HCT116 (cell line): ENCODE measurements around the gene ARSG. TPM values are rescaled to one million over a fixed set of nuclear protein-coding genes. Genes with fewer than 3 reads are reported as not detected.

Source experiments
- ATAC-seq: fragments of 200-7000 bp; cut with Tn5 transposase; 2 replicates; pipeline ENCODE4 v1.9.1; 2020; ENCODE audit warnings: mild to moderate bottlenecking, moderate library complexity
- BruUV-seq: library from RNA; stranded (reverse); fragments of 400-500 nt; replicated peaks from 2 replicates; lab custom pipeline; 2021; lab: Mats Ljungman, UMichigan
- CTCF ChIA-PET: fragments of 300-600 bp; sonication (Branson Sonifier 250); formaldehyde crosslinking; loops from one replicate; lab custom pipeline; 2021; ENCODE audit warnings: antibody characterized with exemption; lab: Charles Lee
- POLR2A ChIA-PET: fragments of 300-600, 350-600 bp; sonication (Branson Sonifier 250); formaldehyde crosslinking; loops from one replicate; lab custom pipeline; 2021; ENCODE audit warnings: antibody characterized with exemption; lab: Charles Lee
- RAD21 ChIA-PET, 2 experiments: fragments of 300-600 bp; sonication (Branson Sonifier 250); formaldehyde crosslinking; loops; one replicate each; lab custom pipeline; 2023; ENCODE audit warnings: low total read pairs in 2 of 2; ENCODE audit not compliant: uncharacterized antibody in 2 of 2, unreplicated experiment in 2 of 2, low non-redundant PET in 1 of 2; lab: Charles Lee
- DNase-seq: peaks from one replicate; pipeline ENCODE4 v3.0.0-alpha.2; 2010; ENCODE audit warnings: low read depth, low spot score
- H2AFZ ChIP-seq: fragments of 200-600 bp; shearing (Covaris generic), sonication (generic); 2 replicates; pipeline ENCODE4 v1.6.1; 2017; ENCODE audit warnings: low read depth, mixed run types, mixed read lengths, antibody characterized with exemption, low read length; ENCODE audit not compliant: poor library complexity, severe bottlenecking
- H3K27ac ChIP-seq: 2 replicates; pipeline ENCODE4 v1.5.1; 2012; ENCODE audit warnings: low read depth, low read length
- H3K27me3 ChIP-seq: fragments of 200-600 bp; sonication (generic); 2 replicates; pipeline ENCODE4 v1.6.1; 2016; ENCODE audit warnings: mixed run types, low read length, mixed read lengths; ENCODE audit not compliant: insufficient read depth
- H3K36me3 ChIP-seq, 2 experiments: fragments of 200-500 bp in 1 of 2; fragments of 200-600 bp in 1 of 2; sonication (Bioruptor generic) in 1 of 2; sonication (generic) in 1 of 2; 2 replicates each; pipeline versions ENCODE4 v1.5.1 to v1.6.1; 2014 to 2016; ENCODE audit warnings: low read length in 2 of 2, inconsistent platforms in 1 of 2, mixed read lengths in 1 of 2, mixed run types in 1 of 2; ENCODE audit not compliant: insufficient read depth in 2 of 2, control insufficient read depth in 1 of 2
- H3K4me1 ChIP-seq, 2 experiments: fragments of 200-600 bp in 1 of 2; sonication (generic) in 1 of 2; 2 replicates each; pipeline versions ENCODE4 v1.5.1 to v1.6.1; 2012 to 2017; ENCODE audit warnings: low read length in 2 of 2, inconsistent platforms in 1 of 2, mild to moderate bottlenecking in 1 of 2, mixed read lengths in 1 of 2, mixed run types in 1 of 2, moderate library complexity in 1 of 2; ENCODE audit not compliant: insufficient read depth in 2 of 2, control insufficient read depth in 1 of 2
- H3K4me2 ChIP-seq: fragments of 200-600 bp; sonication (generic); 2 replicates; pipeline ENCODE4 v1.6.1; 2017; ENCODE audit warnings: mixed run types, low read length, mixed read lengths
- H3K4me3 ChIP-seq, 2 experiments: fragments of 200-600 bp in 1 of 2; sonication (generic) in 1 of 2; replicated peaks in 1 of 2; 2 replicates each; pipeline ENCODE4 v1.5.1; 2011 to 2016; ENCODE audit warnings: low read length in 2 of 2, control low read depth in 1 of 2, low read depth in 1 of 2, mild to moderate bottlenecking in 1 of 2, mixed read lengths in 1 of 2, mixed run types in 1 of 2
- H3K79me2 ChIP-seq: fragments of 200-600 bp; sonication (generic); 2 replicates; pipeline ENCODE4 v1.6.1; 2017; ENCODE audit warnings: mild to moderate bottlenecking, mixed run types, low read length, moderate library complexity, mixed read lengths; ENCODE audit not compliant: insufficient read depth
- H3K9ac ChIP-seq: fragments of 200-600 bp; sonication (generic); 2 replicates; pipeline ENCODE4 v1.6.1; 2016; ENCODE audit warnings: low read length, mixed read lengths
- H3K9me2 ChIP-seq: fragments of 200-600 bp; sonication (generic), shearing (Covaris generic); 2 replicates; pipeline ENCODE4 v1.6.1; 2017; ENCODE audit warnings: mixed run types, mild to moderate bottlenecking, moderate library complexity; ENCODE audit not compliant: insufficient read depth
- H3K9me3 ChIP-seq, 2 experiments: fragments of 200-500 bp in 1 of 2; fragments of 200-600 bp in 1 of 2; sonication (Bioruptor generic) in 1 of 2; sonication (generic) in 1 of 2; 2 replicates each; pipeline ENCODE4 v1.6.1; 2014 to 2017; ENCODE audit warnings: low read length in 2 of 2, mixed read lengths in 2 of 2, inconsistent platforms in 1 of 2, low read depth in 1 of 2, mild to moderate bottlenecking in 1 of 2, mixed run types in 1 of 2, moderate library complexity in 1 of 2; ENCODE audit not compliant: control insufficient read depth in 1 of 2, insufficient read depth in 1 of 2
- H4K20me1 ChIP-seq: fragments of 200-600 bp; sonication (generic), shearing (Covaris generic); 2 replicates; pipeline ENCODE4 v1.6.1; 2017; ENCODE audit warnings: mixed run types, mild to moderate bottlenecking, moderate library complexity; ENCODE audit not compliant: insufficient read depth
- CEBPB ChIP-seq: IDR thresholded peaks from 2 replicates; pipeline ENCODE4 v1.6.1; 2012; ENCODE audit warnings: low read depth
- EZH2 ChIP-seq: fragments of 200-600 bp; sonication (generic); IDR thresholded peaks from 2 replicates; pipeline ENCODE4 v1.6.1; 2017; ENCODE audit warnings: antibody characterized with exemption, mixed run types
- JUND ChIP-seq: IDR thresholded peaks from 2 replicates; pipeline ENCODE4 v1.6.1; 2012
- POLR2A ChIP-seq: IDR thresholded peaks from 2 replicates; pipeline ENCODE4 v1.7.0; 2011; ENCODE audit warnings: borderline replicate concordance; ENCODE audit not compliant: insufficient read depth, insufficient read length; ENCODE audit errors: extremely low read depth
- RAD21 ChIP-seq: IDR thresholded peaks from 2 replicates; pipeline ENCODE4 v1.6.1; 2012; ENCODE audit warnings: low read depth, mild to moderate bottlenecking
- SIN3A ChIP-seq: IDR thresholded peaks from 2 replicates; pipeline ENCODE4 v1.6.1; 2012; ENCODE audit warnings: low read depth
- SRF ChIP-seq: IDR thresholded peaks from 2 replicates; pipeline ENCODE4 v1.6.1; 2012; ENCODE audit warnings: low read depth
- TCF7L2 ChIP-seq: IDR thresholded peaks from 2 replicates; pipeline ENCODE4 v1.7.0; 2011; ENCODE audit warnings: borderline replicate concordance, inconsistent platforms; ENCODE audit not compliant: insufficient read depth, insufficient read length; ENCODE audit errors: extremely low read depth
- ZFX ChIP-seq: fragments of 450-650 bp; IDR thresholded peaks from 2 replicates; pipeline ENCODE4 v1.6.1; 2017
- ZNF274 ChIP-seq: fragments of 200-500 bp; sonication (Bioruptor generic); IDR thresholded peaks from 2 replicates; pipeline ENCODE4 v1.6.1; 2014; ENCODE audit warnings: mild to moderate bottlenecking, low read depth, low read length, inconsistent platforms
- intact Hi-C: fragments of 100-400 bp; cut with micrococcal nuclease; formaldehyde crosslinking; loops from 2 replicates; pipeline ENCODE4 v1.10.0; 2022
- microRNA counts: library from miRNA; unstranded; fragments of <30 nt; microRNA quantifications from one replicate; lab custom pipeline; 2015
- microRNA-seq: library from miRNA; unstranded; fragments of <30 nt; microRNA quantifications from one replicate; pipeline ENCODE4, GENCODE V29; 2016; ENCODE audit warnings: borderline number of aligned reads
- total RNA-seq: library from RNA; stranded (reverse); gene quantifications from one replicate; pipeline ENCODE4 v1.2.1, GENCODE V29; 2021; ENCODE audit not compliant: unreplicated experiment
- TF ChIP-seq, protein P1 (sequence below): IDR thresholded peaks from 2 replicates; pipeline ENCODE4 v1.6.1; 2012
- TF ChIP-seq, protein P2 (sequence below): IDR thresholded peaks from 2 replicates; pipeline ENCODE4 v1.6.1; 2012; ENCODE audit warnings: low read depth

ARSG gene
- total RNA-seq, 1 experiment from 2014 or later = 17.1 TPM

- intact Hi-C loops = loop anchor here (5.0 to 10.0 kb wide), 3 partner anchors 144 to 779 kb away; no protein-coding TSS in a partner anchor
- H3K9ac ChIP-seq = no peak overlapping the region
- TF ChIP-seq TCF7L2 (no peak), ZFX (no peak), CEBPB (no peak), SIN3A (no peak), POLR2A (no peak), JUND (no peak), ZNF274 (no peak), SRF (no peak), RAD21 (no peak), EZH2 (no peak)
- TF ChIP-seq, protein P1, sequence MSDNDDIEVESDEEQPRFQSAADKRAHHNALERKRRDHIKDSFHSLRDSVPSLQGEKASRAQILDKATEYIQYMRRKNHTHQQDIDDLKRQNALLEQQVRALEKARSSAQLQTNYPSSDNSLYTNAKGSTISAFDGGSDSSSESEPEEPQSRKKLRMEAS = no peak
- TF ChIP-seq, protein P2, sequence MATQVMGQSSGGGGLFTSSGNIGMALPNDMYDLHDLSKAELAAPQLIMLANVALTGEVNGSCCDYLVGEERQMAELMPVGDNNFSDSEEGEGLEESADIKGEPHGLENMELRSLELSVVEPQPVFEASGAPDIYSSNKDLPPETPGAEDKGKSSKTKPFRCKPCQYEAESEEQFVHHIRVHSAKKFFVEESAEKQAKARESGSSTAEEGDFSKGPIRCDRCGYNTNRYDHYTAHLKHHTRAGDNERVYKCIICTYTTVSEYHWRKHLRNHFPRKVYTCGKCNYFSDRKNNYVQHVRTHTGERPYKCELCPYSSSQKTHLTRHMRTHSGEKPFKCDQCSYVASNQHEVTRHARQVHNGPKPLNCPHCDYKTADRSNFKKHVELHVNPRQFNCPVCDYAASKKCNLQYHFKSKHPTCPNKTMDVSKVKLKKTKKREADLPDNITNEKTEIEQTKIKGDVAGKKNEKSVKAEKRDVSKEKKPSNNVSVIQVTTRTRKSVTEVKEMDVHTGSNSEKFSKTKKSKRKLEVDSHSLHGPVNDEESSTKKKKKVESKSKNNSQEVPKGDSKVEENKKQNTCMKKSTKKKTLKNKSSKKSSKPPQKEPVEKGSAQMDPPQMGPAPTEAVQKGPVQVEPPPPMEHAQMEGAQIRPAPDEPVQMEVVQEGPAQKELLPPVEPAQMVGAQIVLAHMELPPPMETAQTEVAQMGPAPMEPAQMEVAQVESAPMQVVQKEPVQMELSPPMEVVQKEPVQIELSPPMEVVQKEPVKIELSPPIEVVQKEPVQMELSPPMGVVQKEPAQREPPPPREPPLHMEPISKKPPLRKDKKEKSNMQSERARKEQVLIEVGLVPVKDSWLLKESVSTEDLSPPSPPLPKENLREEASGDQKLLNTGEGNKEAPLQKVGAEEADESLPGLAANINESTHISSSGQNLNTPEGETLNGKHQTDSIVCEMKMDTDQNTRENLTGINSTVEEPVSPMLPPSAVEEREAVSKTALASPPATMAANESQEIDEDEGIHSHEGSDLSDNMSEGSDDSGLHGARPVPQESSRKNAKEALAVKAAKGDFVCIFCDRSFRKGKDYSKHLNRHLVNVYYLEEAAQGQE = no peak
- TF ChIP-seq, all 23 proteins: peak for 0
- no TSS peak for BruUV-seq
- Histone ChIP-seq H3K9me2 (no peaks in the 10 kb centered on the region), H3K9me3 (no peaks in the 10 kb centered on the region), H3K4me3 (no peak overlapping the region), H3K79me2 (no peaks in the 10 kb centered on the region), H3K36me3 (no peaks in the 10 kb centered on the region), H3K27me3 (no peaks in the 10 kb centered on the region), H3K4me2 (no peak overlapping the region), H4K20me1 (no peaks in the 10 kb centered on the region), H3K27ac (no peak overlapping the region), H3K4me1 (peaks cover 3 to 8% of the 10 kb centered on the region in 2 experiments; a peak in 3 of 4 replicates), H2AFZ (no peak overlapping the region)
- DNase-seq (no peak), ATAC-seq (no peak)
- CTCF ChIA-PET = interaction anchor here (1.3 kb wide), 1 partner anchor 268 kb away, joined by 3 read pairs; no protein-coding TSS in a partner anchor
- RAD21 ChIA-PET = no interaction called here
- POLR2A ChIA-PET = interaction anchor here (1.3 kb wide), 1 partner anchor 9 kb away, joined by 3 read pairs; no protein-coding TSS in a partner anchor
Measured at GRCh38 chr17:68468788-68469187, 177.5 kb downstream of the ARSG start.

MicroRNAs within 50 kb of the gene (microRNA counts, 767-probe panel; counts per million panel counts)
- microRNA hsa-miR-635 (lab: Ali Mortazavi, UCI) = not detected

Small RNA genes lying within 50 kb of the gene (microRNA-seq; reads per million reads assigned to microRNA genes)
- gene MIR635 = not detected

Other genes with a start within 250 kb of the ARSG start
- gene AMZ2, start 43.5 kb upstream of the ARSG start, total RNA-seq = 131 TPM
- gene SLC16A6, start 368 bp upstream of the ARSG start, total RNA-seq = 4.8 TPM
- 21.5 TPM for gene WIPI1, start 166.0 kb downstream of the ARSG start, total RNA-seq
- 295 TPM for gene PRKAR1A, start 220.9 kb downstream of the ARSG start, total RNA-seq